HG03025 (cell line): ENCODE data around the gene TMCO5A.

ENCODE experiments used
- ATAC-seq: cut with Tn5 transposase; IDR thresholded peaks from one replicate; pipeline ENCODE4 v1.9.1; 2021; ENCODE audit warnings: mild to moderate bottlenecking, moderate library complexity; ENCODE audit not compliant: unreplicated experiment, low FRiP score

The TMCO5A gene

DNA sequence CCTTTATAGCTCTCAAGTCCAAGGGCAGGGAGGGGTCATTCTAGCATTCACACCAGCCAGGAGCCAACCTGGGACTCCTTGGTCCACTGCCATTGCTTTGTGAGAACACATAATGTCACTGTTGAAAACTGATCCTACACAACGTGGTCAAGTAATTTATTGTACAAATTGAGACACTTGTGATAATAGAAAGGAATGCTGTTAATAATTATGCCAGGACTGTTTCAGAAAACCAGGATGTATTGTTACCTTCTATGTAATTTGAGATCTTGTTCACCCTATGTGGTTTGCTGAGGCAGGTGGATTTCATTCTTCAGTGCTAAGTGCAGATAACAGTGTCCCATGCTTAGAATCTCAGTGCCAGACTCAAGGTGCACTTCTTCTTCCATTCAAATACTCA is 33.3 kb downstream of the TMCO5A start:
- ATAC-seq = no peak

DNA sequence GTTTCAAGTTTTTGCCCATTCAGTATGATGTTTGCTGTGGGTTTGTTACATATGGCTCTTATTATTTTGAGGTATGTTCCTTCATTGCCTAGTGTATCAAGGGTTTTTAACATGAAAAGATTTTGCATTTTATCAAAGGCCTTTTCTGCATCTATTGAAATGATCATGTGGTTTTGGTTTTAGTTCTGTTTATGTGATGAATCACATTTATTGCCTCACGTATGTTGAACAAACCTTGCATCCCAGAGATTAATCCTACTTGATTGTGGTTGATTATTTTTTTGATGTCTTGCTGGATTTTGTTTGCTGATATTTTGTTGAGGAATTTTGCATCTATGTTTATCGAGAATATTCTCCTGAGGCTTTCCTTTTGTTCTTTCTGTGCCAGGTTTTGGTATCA is 39.4 kb downstream of the TMCO5A start:
- no peak for ATAC-seq

- no peak for ATAC-seq
Measured at GRCh38 chr15:37978231-37978630, 43.8 kb downstream of the TMCO5A start.

DNA sequence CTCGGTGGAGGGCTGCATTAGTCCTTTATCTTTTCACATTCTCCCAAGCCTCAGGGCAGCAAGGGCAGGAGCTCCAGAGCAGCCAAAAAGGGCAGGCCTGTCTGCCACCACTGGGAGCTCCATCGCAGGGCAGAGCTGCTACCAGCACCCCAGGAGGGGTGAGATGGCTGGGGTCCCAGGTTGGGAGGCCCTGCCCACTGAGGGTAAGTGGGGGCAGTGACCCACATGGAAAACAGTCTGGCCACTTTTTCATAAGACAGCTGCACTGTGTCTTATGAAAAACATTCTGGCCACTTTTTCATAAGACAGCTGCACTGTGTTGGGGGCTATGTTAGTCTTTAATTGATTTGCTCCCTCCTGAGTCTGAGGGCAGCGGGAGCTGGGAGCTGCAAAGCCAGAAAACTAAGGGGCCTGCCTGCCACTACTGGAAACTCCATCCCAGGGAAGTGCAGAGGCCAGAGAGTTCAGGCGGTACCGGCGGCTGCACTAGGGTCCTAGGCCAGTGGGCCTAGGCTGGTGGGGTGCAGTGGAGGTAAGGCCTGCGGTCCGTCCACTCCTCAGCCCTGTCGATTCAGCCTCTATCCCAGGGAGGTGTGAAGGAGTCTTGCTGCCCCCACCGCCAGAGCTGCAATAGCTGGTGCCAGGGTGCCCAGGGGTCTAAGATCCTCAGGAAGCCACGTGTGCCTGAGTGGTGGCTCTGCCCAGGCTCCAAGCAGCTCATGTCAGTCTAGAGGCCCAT is 45.4 kb downstream of the TMCO5A start:
- no peak for ATAC-seq

DNA sequence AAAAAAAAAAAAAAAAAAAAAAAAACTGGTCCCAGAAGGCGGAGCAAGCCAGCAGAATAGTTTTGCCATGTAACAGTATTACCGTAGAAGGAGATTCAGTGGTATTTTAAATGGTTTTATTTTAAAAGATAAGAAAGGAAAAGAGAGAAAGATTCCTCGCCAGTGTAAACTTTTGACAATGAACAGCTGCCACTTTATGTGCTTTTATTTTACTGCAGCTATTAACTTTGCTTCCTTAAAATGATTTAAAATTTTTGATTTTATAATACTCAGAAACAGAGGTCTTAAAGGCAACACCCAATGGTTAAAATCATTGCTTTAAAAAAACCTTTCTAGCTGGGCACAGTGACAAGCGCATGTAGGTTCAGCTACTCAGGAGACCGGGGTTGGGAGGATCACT is 46.8 kb downstream of the TMCO5A start:
- ATAC-seq = no peak

GRCh38 chr15:37981775-37982174 is 47.3 kb downstream of the TMCO5A start:
- no peak for ATAC-seq

DNA sequence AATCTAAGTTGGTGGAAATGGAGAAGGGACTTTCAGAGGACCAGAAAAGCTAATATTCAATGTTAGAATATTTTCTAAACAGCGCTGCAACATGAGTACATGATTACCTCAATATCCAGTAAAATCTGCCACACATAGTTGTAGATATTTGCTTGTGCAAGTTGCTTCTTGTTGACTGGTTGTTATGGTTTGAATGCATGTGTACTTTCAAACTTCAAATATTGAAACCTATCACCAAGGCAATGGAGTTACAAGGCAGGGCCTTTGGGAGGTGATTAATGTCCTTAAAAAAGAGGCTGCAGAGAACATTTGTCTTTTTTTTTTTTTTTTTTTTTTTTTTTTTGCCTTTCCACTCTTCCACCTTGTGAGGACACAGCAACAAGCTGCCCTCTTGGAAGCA is 49.9 kb downstream of the TMCO5A start:
- no peak for ATAC-seq

DNA sequence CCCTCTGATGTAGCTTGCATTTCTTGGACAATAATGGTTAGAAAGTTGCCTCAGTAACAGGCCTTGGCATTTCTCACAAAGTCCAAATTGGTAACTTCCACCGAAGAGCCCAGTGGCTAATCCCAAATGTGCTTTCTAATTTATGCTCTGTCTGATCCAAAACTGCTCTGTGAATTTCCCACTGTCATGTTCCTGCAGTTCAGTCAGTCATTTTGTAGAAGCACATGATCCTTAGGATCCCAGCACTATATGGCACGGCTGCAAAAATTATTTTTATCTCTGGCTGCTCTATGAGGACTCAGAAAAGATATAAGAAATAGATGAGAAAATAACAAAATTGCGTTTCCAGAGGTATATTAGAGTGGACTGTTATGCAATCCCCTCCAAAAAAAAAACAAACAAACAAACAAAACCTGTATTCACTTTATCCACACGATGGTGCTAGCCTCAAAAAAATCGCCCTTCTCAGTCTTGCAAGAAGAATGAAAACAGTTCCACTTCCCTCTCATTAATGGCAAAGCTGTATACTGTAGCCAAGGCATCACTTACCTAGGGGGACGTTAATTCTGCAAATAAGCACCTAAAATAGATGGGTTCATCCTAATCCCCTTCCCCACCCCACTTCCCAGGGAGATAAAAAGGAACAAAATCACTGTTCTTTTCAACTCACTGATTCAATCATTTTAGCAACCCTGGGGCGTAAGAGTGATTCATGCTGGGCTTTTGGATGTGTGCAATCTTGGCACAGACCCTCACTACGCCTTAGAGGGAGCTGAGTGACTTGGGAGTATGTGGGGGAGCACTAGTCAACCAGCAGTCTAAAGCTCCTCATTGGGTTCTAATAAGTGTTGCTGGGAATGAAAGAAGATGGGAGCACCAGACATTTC is 61.3 kb downstream of the TMCO5A start:
- peak; percentile 71 for ATAC-seq
